ENCODE results near the gene ZNF697. TPM values are rescaled to one million over a fixed set of nuclear protein-coding genes. Genes with fewer than 3 reads are reported as not detected.

The ZNF697 gene
- total and polyA plus RNA-seq, 2 donors (not counting 1 experiment from before 2014, with no cell fraction given): not detected

DNA sequence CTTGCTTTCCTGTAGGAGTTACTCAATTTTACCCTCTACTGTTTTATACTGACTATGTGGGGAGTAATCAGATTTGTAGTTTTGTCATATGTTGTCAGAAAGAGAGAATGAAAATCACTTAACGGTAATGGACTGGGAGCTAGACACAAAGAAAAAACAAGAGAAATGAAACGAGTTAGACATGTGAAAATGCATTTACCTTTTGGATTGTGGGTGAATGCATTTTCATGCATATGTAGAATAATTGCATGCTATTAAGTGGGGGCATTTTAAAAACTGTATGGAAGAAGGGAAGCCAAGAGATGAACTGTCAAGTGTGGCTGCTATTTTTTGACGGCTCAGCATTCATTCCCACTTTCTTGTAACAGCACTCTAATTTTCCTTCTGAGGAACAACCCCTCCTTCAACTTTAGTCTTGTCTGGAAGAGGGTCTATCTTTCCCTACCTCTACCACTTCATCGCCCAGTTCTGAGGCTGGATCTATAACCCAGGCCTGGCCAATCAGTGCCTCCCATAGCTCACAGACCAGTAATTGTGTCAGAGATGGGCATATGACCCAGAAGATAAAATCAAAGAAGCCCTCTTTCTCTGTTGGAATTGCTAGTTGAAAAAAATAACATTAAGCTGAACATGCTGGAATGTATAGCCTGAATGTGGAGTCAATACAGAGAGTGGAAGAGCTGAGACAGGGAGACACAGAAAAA, 5.2 kb upstream of the ZNF697 start:
- peaks cover 58% of the 10 kb centered on the region for H3K27me3 Mint-ChIP-seq
- H3K27ac Mint-ChIP-seq: no peak overlapping the region
- DNase-seq (no peak), ATAC-seq (ENCODE audit: low read depth) (no peak)
- Histone ChIP-seq H3K4me3 (ENCODE audit: control extremely low read depth in 1 of 5, extremely low read depth in 1 of 5, insufficient read depth in 1 of 5, low read depth in 2 of 5, low read length in 4 of 5) (no peak overlapping the region), H3K9me3 (ENCODE audit: control extremely low read depth in 1 of 3, control insufficient read depth in 2 of 3, insufficient read depth in 1 of 3, low read length in 2 of 3) (peaks cover 0 to 4% (median 0%) of the 10 kb centered on the region in 3 donors), H3K4me2 (replicated peaks; ENCODE audit: low read depth, low read length, poor library complexity, severe bottlenecking) (no peak overlapping the region), H2AFZ (ENCODE audit: insufficient read depth, low read depth, low read length, poor library complexity, severe bottlenecking) (no peak overlapping the region), H3K9ac (ENCODE audit: low read length) (no peak overlapping the region), H3K79me2 (ENCODE audit: control insufficient read depth, insufficient read depth, low read length) (no peaks in the 10 kb centered on the region), H3K4me1 (ENCODE audit: control insufficient read depth in 2 of 2, insufficient read depth in 2 of 2, low read length in 2 of 2) (peaks cover 0 to 4% of the 10 kb centered on the region in 2 donors), H3K36me3 (replicated peaks in 1 of 2; ENCODE audit: control extremely low read depth in 1 of 2, control insufficient read depth in 1 of 2, extremely low read depth in 1 of 2, insufficient read depth in 2 of 2, low read length in 1 of 2) (no peaks in the 10 kb centered on the region), H3K27ac (ENCODE audit: low read length in 2 of 2) (no peak overlapping the region), H3K27me3 (replicated peaks in 1 of 4; ENCODE audit: control extremely low read depth in 1 of 4, control insufficient read depth in 3 of 4, insufficient read depth in 4 of 4, low read length in 3 of 4) (peaks cover 0 to 31% (median 22%) of the 10 kb centered on the region in 4 experiments), H4K20me1 (ENCODE audit: control insufficient read depth, insufficient read depth, low read length, poor library complexity, severe bottlenecking) (no peaks in the 10 kb centered on the region)
- H3K9me3 Mint-ChIP-seq (ENCODE audit: insufficient read depth): no peaks in the 10 kb centered on the region
- POLR2A ChIA-PET: no interaction called here
- TF ChIP-seq, protein P1, sequence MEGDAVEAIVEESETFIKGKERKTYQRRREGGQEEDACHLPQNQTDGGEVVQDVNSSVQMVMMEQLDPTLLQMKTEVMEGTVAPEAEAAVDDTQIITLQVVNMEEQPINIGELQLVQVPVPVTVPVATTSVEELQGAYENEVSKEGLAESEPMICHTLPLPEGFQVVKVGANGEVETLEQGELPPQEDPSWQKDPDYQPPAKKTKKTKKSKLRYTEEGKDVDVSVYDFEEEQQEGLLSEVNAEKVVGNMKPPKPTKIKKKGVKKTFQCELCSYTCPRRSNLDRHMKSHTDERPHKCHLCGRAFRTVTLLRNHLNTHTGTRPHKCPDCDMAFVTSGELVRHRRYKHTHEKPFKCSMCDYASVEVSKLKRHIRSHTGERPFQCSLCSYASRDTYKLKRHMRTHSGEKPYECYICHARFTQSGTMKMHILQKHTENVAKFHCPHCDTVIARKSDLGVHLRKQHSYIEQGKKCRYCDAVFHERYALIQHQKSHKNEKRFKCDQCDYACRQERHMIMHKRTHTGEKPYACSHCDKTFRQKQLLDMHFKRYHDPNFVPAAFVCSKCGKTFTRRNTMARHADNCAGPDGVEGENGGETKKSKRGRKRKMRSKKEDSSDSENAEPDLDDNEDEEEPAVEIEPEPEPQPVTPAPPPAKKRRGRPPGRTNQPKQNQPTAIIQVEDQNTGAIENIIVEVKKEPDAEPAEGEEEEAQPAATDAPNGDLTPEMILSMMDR (IDR thresholded peaks at IDR 0.05): no peak
- no peak for TF ChIP-seq EZH2 (IDR thresholded peaks at IDR 0.05; ENCODE audit: borderline replicate concordance, insufficient read depth, low read depth, low read length, poor library complexity, severe bottlenecking)
- H3K4me3 Mint-ChIP-seq: no peak overlapping the region
- intact Hi-C loops (cut with micrococcal nuclease): no loop called here
- WGBS (ENCODE audit: insufficient coverage): 94% methylated on average over 3 of the region's 4 CpGs
- H3K4me1 Mint-ChIP-seq: peaks cover 5% of the 10 kb centered on the region
- CTCF ChIA-PET: interaction anchor here (0.7 to 1.1 kb wide), 3 partner anchors 9 to 90 kb away, joined by 3 to 4 read pairs (median 3); no protein-coding TSS in a partner anchor

DNA sequence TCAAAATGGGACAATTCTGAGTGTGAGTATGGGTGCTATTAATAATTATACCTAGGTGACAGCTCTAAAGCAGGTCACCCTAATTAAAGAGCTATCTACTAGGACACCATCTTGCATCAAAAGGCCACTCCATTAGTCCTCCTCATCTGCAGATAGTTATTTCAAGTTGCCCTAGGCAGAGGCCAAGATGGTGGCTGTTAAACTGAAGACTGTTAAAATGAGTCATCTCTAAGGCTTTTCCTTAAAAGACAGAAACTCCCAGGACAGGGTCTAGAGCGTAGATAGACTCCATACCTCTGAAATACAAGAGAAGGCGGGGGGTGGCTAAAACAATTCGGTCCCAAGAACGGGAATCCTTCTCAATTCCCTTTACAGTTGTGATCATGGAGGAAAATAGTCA, 4.5 kb upstream of the ZNF697 start:
- POLR2A ChIA-PET: no interaction called here
- Mint-ChIP-seq H3K4me3 (no peak overlapping the region), H3K9me3 (ENCODE audit: insufficient read depth) (no peaks in the 10 kb centered on the region), H3K27me3 (peaks cover 60% of the 10 kb centered on the region), H3K27ac (no peak overlapping the region), H3K4me1 (peaks cover 8% of the 10 kb centered on the region)
- Histone ChIP-seq H4K20me1 (ENCODE audit: control insufficient read depth, insufficient read depth, low read length, poor library complexity, severe bottlenecking) (no peaks in the 10 kb centered on the region), H2AFZ (ENCODE audit: insufficient read depth, low read depth, low read length, poor library complexity, severe bottlenecking) (no peak overlapping the region), H3K36me3 (replicated peaks in 1 of 2; ENCODE audit: control extremely low read depth in 1 of 2, control insufficient read depth in 1 of 2, extremely low read depth in 1 of 2, insufficient read depth in 2 of 2, low read length in 1 of 2) (no peaks in the 10 kb centered on the region), H3K79me2 (ENCODE audit: control insufficient read depth, insufficient read depth, low read length) (no peaks in the 10 kb centered on the region), H3K9ac (ENCODE audit: low read length) (no peak overlapping the region), H3K4me1 (ENCODE audit: control insufficient read depth in 2 of 2, insufficient read depth in 2 of 2, low read length in 2 of 2) (peaks cover 2 to 6% of the 10 kb centered on the region in 2 donors), H3K4me2 (replicated peaks; ENCODE audit: low read depth, low read length, poor library complexity, severe bottlenecking) (no peak overlapping the region), H3K9me3 (ENCODE audit: control extremely low read depth in 1 of 3, control insufficient read depth in 2 of 3, insufficient read depth in 1 of 3, low read length in 2 of 3) (peaks cover 0 to 6% (median 0%) of the 10 kb centered on the region in 3 donors), H3K4me3 (ENCODE audit: control extremely low read depth in 1 of 5, extremely low read depth in 1 of 5, insufficient read depth in 1 of 5, low read depth in 2 of 5, low read length in 4 of 5) (no peak overlapping the region), H3K27ac (ENCODE audit: low read length in 2 of 2) (no peak overlapping the region), H3K27me3 (replicated peaks in 1 of 4; ENCODE audit: control extremely low read depth in 1 of 4, control insufficient read depth in 3 of 4, insufficient read depth in 4 of 4, low read length in 3 of 4) (peaks cover 0 to 34% (median 24%) of the 10 kb centered on the region in 4 experiments)
- ATAC-seq (ENCODE audit: low read depth) (no peak), DNase-seq (no peak)
- intact Hi-C loops (cut with micrococcal nuclease): no loop called here
- TF ChIP-seq, protein P1 (IDR thresholded peaks at IDR 0.05): no peak
- TF ChIP-seq EZH2 (IDR thresholded peaks at IDR 0.05; ENCODE audit: borderline replicate concordance, insufficient read depth, low read depth, low read length, poor library complexity, severe bottlenecking): no peak
- no CpG with 5 or more reads among the region's 4 CpGs for WGBS (ENCODE audit: insufficient coverage)
- CTCF ChIA-PET: no interaction called here

All from B cell (primary cell).